Ishikawa (cell line): Measurements from ENCODE around the gene CD46.

Source experiments
- CEBPB ChIP-seq: IDR thresholded peaks from 2 replicates; pipeline ENCODE4 v1.6.1; 2012
- EGR1 ChIP-seq: IDR thresholded peaks from 2 replicates; pipeline ENCODE4 v1.6.1; 2012
- EP300 ChIP-seq: IDR thresholded peaks from 2 replicates; pipeline ENCODE4 v1.6.1; 2012; ENCODE audit warnings: borderline replicate concordance
- NFIC ChIP-seq: IDR thresholded peaks from 2 replicates; pipeline ENCODE4 v1.6.1; 2012
- RAD21 ChIP-seq: IDR thresholded peaks from 2 replicates; pipeline ENCODE4 v1.6.1; 2012; ENCODE audit warnings: low read depth
- REST ChIP-seq: IDR thresholded peaks from 2 replicates; pipeline ENCODE4 v1.6.1; 2012; ENCODE audit warnings: low read depth, mild to moderate bottlenecking
- TEAD4 ChIP-seq: IDR thresholded peaks from 2 replicates; pipeline ENCODE4 v1.6.1; 2012

- TF ChIP-seq RAD21 = no peak
- no peak for TF ChIP-seq CEBPB
- no peak for TF ChIP-seq EP300
- TF ChIP-seq REST = no peak
- no peak for TF ChIP-seq TEAD4
- TF ChIP-seq NFIC = no peak
- TF ChIP-seq EGR1 = no peak
Observed at GRCh38 chr1:207835958-207836357, 84.1 kb downstream of the CD46 start.
